Muscle layer of colon (tissue), 2 donors: ENCODE measurements around the gene HTR4.
"Not testable (repeated sequence)": the region's sequence is repeated elsewhere in the genome, so short reads cannot be mapped to it uniquely, and the experiment has no call there.

Experiments
- H3K27ac ChIP-seq: one replicate; pipeline ENCODE4 v1.7.0; 2013; ENCODE audit warnings: low read depth, mild to moderate bottlenecking, low read length, moderate library complexity
- H3K27me3 ChIP-seq, 2 donors: one replicate each; pipeline ENCODE4 v1.7.0; 2013; ENCODE audit warnings: low read length in 2 of 2, mild to moderate bottlenecking in 2 of 2; ENCODE audit not compliant: insufficient read depth in 2 of 2, control insufficient read depth in 1 of 2
- H3K36me3 ChIP-seq: one replicate; pipeline ENCODE4 v1.7.0; 2013; ENCODE audit warnings: mild to moderate bottlenecking, low read length; ENCODE audit not compliant: insufficient read depth
- H3K4me1 ChIP-seq: one replicate; pipeline ENCODE4 v1.7.0; 2013; ENCODE audit warnings: mild to moderate bottlenecking, low read length; ENCODE audit not compliant: insufficient read depth
- H3K4me3 ChIP-seq, 2 donors: one replicate each; pipeline ENCODE4 v1.7.0; 2013; ENCODE audit warnings: low read length in 2 of 2, low read depth in 1 of 2, mild to moderate bottlenecking in 1 of 2, moderate library complexity in 1 of 2
- H3K9ac ChIP-seq: one replicate; pipeline ENCODE4 v1.7.0; 2013; ENCODE audit warnings: low read length
- H3K9me3 ChIP-seq: one replicate; pipeline ENCODE4 v1.7.0; 2013; ENCODE audit warnings: mild to moderate bottlenecking, low read length
- donor health status: abdominal sarcoma.
- donor health status: Adenocarcinoma of cecum.

HTR4 gene

DNA sequence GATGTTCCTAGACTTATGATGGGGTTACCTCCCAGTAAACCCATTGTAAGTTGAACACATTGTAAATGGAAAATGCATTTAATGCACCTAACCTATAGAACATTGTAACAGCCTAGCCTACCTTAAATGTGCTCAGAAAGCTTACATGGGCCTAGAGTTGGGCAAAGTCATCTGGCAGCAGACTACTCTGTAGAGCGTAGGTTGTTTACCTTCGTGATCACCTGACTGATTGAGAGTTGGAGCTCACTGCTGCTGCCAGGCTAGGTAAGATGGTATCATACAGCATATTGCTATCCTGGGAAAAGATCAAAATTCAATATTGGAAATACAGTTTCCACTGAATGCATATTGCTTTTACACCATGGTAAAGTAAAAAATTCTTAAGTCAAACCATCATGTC is 95.4 kb downstream of the HTR4 start:
- no peak overlapping the region for H3K4me3 ChIP-seq
- H3K36me3 ChIP-seq: no peaks in the 10 kb centered on the region
- H3K27ac ChIP-seq: no peak overlapping the region
- no peaks in the 10 kb centered on the region for H3K27me3 ChIP-seq
- peaks cover 21% of the 10 kb centered on the region for H3K4me1 ChIP-seq
- H3K9ac ChIP-seq: no peak overlapping the region
- H3K9me3 ChIP-seq: no peaks in the 10 kb centered on the region

DNA sequence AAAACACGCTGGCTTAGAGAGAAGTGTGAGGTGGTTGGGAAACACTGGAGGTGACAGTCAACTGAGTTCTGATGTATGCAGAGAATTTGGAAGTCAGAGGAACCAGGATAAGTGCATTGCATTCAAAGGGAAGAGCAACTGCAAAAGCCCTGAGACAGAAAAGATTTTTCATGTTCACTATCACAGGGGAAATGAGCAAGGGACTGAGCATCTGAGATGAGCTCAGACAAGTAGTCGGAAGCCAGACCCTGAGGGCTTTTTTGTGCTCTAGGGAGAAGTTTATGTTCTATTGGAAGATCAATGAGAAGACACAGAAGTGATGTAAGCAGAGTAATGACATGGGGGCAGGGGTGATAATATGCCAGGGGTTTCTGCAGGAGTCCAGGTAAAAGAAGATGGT is 97.5 kb downstream of the HTR4 start:
- Histone ChIP-seq H3K4me1 (peaks cover 13% of the 10 kb centered on the region), H3K27me3 (no peaks in the 10 kb centered on the region), H3K27ac (no peak overlapping the region), H3K4me3 (no peak overlapping the region), H3K9ac (no peak overlapping the region), H3K9me3 (no peaks in the 10 kb centered on the region), H3K36me3 (no peaks in the 10 kb centered on the region)

DNA sequence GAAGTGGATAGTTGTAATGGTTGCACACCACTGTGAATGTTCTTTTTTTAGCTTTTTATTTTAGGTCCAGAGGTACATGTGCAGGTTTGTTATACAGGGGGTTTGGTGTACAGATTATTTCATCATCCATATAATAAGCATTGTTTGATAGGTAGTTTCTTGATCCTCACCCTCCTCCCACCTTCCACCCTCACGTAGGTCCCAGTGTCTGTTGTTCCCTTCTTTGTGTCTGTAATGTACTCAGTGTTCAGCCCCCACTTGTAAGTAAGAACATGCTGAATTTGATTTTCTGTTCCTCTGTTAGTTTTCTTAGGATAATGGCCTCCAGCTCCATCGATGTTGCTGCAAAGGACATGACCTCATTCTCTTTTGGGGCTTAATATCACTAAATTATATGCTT is 99.7 kb downstream of the HTR4 start:
- H3K9me3 ChIP-seq: no peaks in the 10 kb centered on the region
- H3K4me3 ChIP-seq: no peak overlapping the region

DNA sequence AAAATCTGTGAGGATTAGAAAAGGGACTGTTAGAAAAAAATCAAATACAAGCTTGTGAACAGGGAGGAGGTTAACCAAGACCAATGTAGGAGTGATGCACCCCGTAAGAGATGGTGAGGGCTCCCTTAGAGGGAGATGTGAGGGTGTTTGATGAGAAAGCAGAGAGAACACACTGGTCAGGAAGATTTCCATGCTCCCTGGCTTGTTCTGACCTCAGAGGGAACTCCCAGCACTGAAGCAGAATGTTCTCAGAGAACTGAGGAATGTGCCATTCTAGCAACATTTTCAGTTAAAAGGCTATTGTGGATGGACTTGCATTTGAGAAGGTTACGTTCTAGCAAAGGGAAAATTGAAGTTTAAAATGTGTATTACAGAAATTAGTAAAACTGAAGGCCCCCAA is 110.6 kb downstream of the HTR4 start:
- Histone ChIP-seq H3K36me3 (no peaks in the 10 kb centered on the region), H3K9ac (no peak overlapping the region), H3K27me3 (no peaks in the 10 kb centered on the region), H3K27ac (no peak overlapping the region), H3K4me1 (no peaks in the 10 kb centered on the region), H3K9me3 (no peaks in the 10 kb centered on the region), H3K4me3 (no peak overlapping the region)

More for the DNA sequence above, 99.7 kb downstream of the HTR4 start:
- Histone ChIP-seq H3K27me3 (no peaks in the 10 kb centered on the region), H3K27ac (no peak overlapping the region), H3K36me3 (no peaks in the 10 kb centered on the region), H3K4me1 (peaks cover 2% of the 10 kb centered on the region), H3K9ac (no peak overlapping the region)

DNA sequence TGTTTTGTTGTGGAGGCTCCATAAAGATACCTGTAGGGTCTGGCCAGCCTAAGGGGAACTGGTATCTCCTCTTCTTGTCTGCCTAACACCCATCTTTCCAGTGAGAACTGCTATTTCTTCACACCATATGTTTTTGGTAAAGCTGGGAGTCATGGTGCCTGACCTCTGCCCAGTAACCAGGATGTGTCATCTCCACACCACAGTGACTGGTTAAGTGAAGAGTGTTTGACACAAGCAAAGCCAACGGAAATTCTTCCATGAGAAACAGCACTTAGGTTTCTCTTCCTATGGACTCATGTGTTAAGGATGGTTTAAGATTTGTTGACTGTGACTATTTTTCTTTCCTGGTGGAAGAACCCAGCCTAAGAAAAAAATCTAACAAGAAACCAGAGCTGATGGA is 111.5 kb downstream of the HTR4 start:
- H3K27me3 ChIP-seq: no peaks in the 10 kb centered on the region
- no peak overlapping the region for H3K4me3 ChIP-seq
- no peaks in the 10 kb centered on the region for H3K4me1 ChIP-seq
- no peak overlapping the region for H3K9ac ChIP-seq
- H3K27ac ChIP-seq: no peak overlapping the region
- H3K9me3 ChIP-seq: no peaks in the 10 kb centered on the region
- H3K36me3 ChIP-seq: no peaks in the 10 kb centered on the region

DNA sequence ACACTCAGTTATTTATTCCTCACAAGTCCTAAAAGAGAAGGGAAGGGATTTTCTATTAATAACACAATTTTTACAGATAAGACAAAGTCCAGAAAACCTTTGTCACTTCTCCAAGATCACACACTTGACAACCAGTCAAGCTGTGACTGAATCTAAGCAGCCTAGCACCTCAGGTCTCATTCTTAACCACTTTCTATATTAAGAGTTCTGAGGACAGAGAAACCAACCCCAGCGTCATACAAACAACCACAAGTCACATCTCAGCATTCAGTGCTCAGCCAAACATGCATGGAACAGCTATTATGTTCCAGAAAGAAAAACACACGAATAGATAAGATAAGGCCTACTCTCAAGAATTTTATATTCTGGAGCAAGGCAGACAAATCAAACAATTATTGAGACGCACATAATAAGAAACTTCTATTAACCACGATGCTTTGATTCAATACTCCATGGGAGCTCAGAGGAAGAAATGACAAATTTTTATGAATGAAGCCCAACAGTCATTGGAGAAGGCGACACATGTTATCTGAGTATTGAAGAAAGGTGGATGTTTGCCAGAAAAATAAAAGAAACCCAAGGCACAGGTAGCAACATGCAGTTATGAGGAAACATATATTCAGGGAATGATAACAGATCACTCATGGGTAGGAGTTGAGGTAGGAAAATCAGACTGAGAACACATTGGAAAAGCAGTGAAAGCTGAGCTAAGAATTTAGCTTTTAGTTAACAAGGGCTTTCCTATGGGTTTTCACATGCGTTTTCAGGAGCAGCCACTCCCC is 113.1 kb downstream of the HTR4 start:
- no peaks in the 10 kb centered on the region for H3K36me3 ChIP-seq

DNA sequence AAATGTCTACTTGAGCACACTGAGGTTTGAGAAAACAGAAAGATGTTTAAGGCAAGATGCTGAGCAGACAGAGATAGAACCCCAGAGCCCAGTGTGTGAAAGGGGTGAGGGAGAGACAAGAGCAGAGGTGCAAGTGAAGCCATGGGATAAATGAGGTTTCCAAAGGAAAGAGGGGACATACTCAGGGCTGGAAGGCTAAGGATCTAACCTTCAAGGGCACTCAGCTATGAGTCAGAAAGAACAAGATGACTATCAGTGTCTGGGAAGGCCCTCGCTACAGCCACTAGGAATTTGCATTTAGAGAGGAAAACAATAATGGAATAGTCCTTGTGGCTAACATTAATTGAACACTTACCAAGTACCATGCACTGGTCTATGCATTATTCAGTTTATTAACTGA is 113.7 kb downstream of the HTR4 start:
- Histone ChIP-seq H3K27ac (no peak overlapping the region), H3K4me3 (no peak overlapping the region), H3K4me1 (no peaks in the 10 kb centered on the region), H3K27me3 (no peaks in the 10 kb centered on the region), H3K9ac (no peak overlapping the region), H3K9me3 (no peaks in the 10 kb centered on the region), H3K36me3 (no peaks in the 10 kb centered on the region)

More for the DNA sequence above, 113.1 kb downstream of the HTR4 start:
- Histone ChIP-seq H3K27me3 (no peaks in the 10 kb centered on the region), H3K9me3 (no peaks in the 10 kb centered on the region), H3K4me3 (no peak overlapping the region), H3K4me1 (no peaks in the 10 kb centered on the region), H3K9ac (no peak overlapping the region), H3K27ac (no peak overlapping the region)

DNA sequence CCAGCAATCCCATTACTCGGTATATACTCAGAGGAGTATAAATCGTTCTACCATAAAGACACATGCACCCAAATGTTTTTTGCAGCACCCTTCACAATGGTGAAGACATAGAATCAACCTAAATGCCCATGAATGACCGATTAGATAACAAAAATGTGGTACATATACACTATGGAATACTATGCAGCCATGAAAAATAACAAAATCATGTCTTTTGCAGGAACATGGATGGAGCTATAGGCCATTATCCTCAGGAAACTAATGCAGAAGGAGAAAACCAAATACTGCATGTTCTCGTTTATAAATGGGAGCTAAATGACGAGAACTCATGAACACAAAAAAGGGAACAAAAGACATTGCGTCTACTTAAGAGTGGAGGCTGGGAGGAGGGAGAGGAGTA is 114.5 kb downstream of the HTR4 start:
- H3K27me3 ChIP-seq: no peaks in the 10 kb centered on the region
- H3K9ac ChIP-seq: no peak overlapping the region
- H3K36me3 ChIP-seq: no peaks in the 10 kb centered on the region
- H3K4me3 ChIP-seq: no peak overlapping the region
- H3K9me3 ChIP-seq: no peaks in the 10 kb centered on the region
- no peak overlapping the region for H3K27ac ChIP-seq
- H3K4me1 ChIP-seq: no peaks in the 10 kb centered on the region

DNA sequence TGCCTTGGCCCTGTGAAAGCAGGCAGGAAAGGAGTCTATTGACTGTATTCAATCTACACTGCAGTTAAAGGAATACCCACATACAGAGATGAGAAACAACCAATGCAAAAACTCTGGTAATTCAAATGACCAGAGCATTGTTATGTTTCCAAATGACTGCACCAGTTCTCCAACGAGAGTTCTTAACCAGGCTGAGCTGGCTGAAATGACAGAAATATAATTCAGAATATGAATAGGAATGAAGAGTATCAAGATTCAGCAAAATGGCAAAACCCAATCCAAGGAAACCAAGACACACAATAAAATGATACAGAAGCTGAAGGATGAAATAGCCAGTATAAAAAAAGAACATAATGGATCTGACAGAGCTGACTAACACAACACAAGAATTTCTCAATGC is 119.1 kb downstream of the HTR4 start:
- Histone ChIP-seq H3K27ac (no peak overlapping the region), H3K4me1 (no peaks in the 10 kb centered on the region), H3K27me3 (no peaks in the 10 kb centered on the region), H3K36me3 (no peaks in the 10 kb centered on the region), H3K9me3 (no peaks in the 10 kb centered on the region), H3K4me3 (no peak overlapping the region), H3K9ac (no peak overlapping the region)

DNA sequence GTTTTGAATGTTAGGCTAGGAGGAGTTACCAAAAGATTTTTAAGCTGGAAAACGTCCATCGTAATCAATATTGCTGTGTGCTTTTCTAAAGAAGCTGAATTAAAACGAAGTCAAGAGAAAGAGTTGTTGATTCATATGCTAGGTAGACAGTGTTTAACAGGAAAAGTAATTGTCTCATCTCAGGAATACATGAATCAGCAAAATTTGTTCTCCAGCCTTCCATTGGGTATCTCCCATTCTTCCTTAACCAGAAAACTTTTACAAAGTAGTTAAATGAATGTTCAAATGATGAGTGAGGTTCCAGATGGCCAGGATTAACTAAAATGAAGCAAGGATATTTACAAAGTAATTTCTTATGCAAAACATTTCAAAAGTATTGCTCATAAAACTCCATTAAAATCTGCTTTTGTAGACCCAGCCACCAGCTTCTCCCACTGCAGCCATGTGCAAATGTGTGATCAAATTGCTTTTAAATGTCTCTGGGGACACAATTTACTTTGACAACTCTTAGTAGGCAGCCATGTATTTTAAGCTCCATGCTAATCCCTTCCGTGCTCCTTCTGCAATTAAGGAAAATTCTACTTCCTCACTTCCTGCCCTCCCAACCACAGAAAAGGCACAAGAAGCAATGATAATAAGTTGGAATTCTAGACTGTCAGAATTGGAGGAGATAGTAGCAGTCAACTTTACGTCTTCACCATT is 121.2 kb downstream of the HTR4 start:
- no peak overlapping the region for H3K4me3 ChIP-seq
- H3K27ac ChIP-seq: no peak overlapping the region
- H3K9ac ChIP-seq: no peak overlapping the region
- no peaks in the 10 kb centered on the region for H3K4me1 ChIP-seq
- no peaks in the 10 kb centered on the region for H3K27me3 ChIP-seq
- no peaks in the 10 kb centered on the region for H3K9me3 ChIP-seq
- no peaks in the 10 kb centered on the region for H3K36me3 ChIP-seq

DNA sequence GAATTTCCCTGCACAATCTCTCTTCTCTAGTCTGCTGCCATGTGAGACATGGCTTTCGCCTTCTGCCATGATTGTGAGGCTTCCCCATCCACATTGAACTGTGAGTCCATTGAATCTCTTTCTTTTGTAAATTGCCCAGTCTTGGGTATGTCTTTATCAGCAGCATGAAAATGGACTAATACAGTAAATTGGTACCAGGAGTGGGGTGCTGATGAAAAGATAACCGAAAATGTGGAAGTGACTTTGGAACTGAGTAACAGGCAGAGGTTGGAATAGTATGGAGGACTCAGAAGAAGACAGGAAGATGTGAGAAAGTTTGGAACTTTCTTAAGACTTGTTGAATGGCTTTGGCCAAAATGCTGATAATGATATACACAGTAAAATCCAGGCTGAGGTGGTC is 124.9 kb downstream of the HTR4 start:
- not testable (repeated sequence) for H3K9ac ChIP-seq, H3K4me1 ChIP-seq, H3K27ac ChIP-seq, H3K27me3 ChIP-seq, H3K4me3 ChIP-seq, H3K36me3 ChIP-seq, H3K9me3 ChIP-seq

DNA sequence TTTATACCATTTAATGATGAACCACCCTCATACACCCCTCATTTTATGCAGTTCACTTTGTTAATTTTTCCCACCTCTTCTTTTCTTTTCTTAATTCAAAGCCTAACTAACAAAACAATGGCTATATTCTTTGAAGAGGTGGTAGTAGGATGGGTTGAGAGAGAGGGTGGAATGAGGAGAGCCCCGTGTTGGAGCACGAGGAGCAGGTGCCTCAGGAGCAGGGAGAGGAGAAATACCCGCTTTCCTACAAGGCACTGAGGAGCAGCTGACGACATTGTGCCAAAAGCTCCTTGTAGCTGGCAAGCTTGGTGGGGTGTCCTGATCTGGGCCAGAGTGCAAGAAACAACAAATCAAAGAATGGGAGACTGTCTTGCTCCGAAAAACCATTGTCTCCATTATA is 129.6 kb downstream of the HTR4 start:
- no peak overlapping the region for H3K4me3 ChIP-seq
- no peaks in the 10 kb centered on the region for H3K27me3 ChIP-seq
- H3K4me1 ChIP-seq: no peaks in the 10 kb centered on the region
- no peaks in the 10 kb centered on the region for H3K9me3 ChIP-seq
- H3K9ac ChIP-seq: no peak overlapping the region
- no peak overlapping the region for H3K27ac ChIP-seq
- H3K36me3 ChIP-seq: no peaks in the 10 kb centered on the region
